Spleen (tissue), 7 donors: ENCODE data around the gene STAT3.

ENCODE experiments used
- CTCF ChIP-seq, 11 experiments: fragments of 200-600 bp in 7 of 11; fragments of 450-650 bp in 4 of 11; sonication (generic) in 4 of 11; IDR thresholded peaks in 8 of 11; conservative IDR thresholded peaks in 3 of 11; 1 replicate in 7 of 11; 2 replicates in 4 of 11; pipeline versions ENCODE4 v1.4.0 to v1.8.0; 2016 to 2021; ENCODE audit warnings: antibody characterized with exemption in 11 of 11, inconsistent platforms in 4 of 11, mild to moderate bottlenecking in 1 of 11
- POLR2A ChIP-seq, 3 donors: fragments of 450-650 bp; IDR thresholded peaks; one replicate each; pipeline ENCODE4 v1.5.1; 2017; ENCODE audit warnings: antibody characterized with exemption in 3 of 3, mild to moderate bottlenecking in 1 of 3
- POLR2AphosphoS5 ChIP-seq, 3 donors: sonication (generic); formaldehyde crosslinking; IDR thresholded peaks; one replicate each; pipeline ENCODE4 v1.5.1; 2017; ENCODE audit warnings: antibody characterized with exemption in 3 of 3
- donor health status: DM: no; HTN: no; CAD: no; lungs with moderate emphysema.
- donor health status: DM: no; HTN: no; CAD: no.
- donor health status: DM: no; HTN: no; CAD: no.

- TF ChIP-seq CTCF (IDR thresholded peaks at IDR 0.05 in 8 of 11, conservative IDR thresholded peaks at IDR 0.05 in 3 of 11) (no peak), POLR2AphosphoS5 (IDR thresholded peaks at IDR 0.05) (no peak), POLR2A (IDR thresholded peaks at IDR 0.05) (no peak)
Observed at GRCh38 chr17:42424991-42425610, 36.9 kb upstream of the STAT3 start.
